PFSK-1 (cell line): ENCODE results near the gene SLC39A3.

Source experiments
- FOXP2 ChIP-seq: optimal IDR thresholded peaks from 2 replicates; pipeline ENCODE3; 2011; ENCODE audit warnings: borderline replicate concordance, control low read depth, inconsistent platforms; ENCODE audit not compliant: insufficient read depth; ENCODE audit errors: extremely low read length, extremely low read depth
- POLR2AphosphoS5 ChIP-seq: IDR thresholded peaks from 2 replicates; pipeline ENCODE4 v1.6.1; 2012; ENCODE audit warnings: low read depth, mild to moderate bottlenecking, control low read depth, low read length, moderate library complexity
- REST ChIP-seq, 2 experiments: IDR thresholded peaks; 2 replicates each; pipeline versions ENCODE4 v1.6.1 to v1.8.0; 2011 to 2012; ENCODE audit warnings: low read depth in 2 of 2, low read length in 2 of 2, control low read depth in 1 of 2, inconsistent platforms in 1 of 2, mild to moderate bottlenecking in 1 of 2, moderate library complexity in 1 of 2; ENCODE audit not compliant: insufficient read depth in 1 of 2
- SIN3A ChIP-seq: IDR thresholded peaks from 2 replicates; pipeline ENCODE4 v1.6.1; 2012; ENCODE audit warnings: mild to moderate bottlenecking, low read length, moderate library complexity, borderline replicate concordance; ENCODE audit not compliant: insufficient read depth
- TAF1 ChIP-seq: IDR thresholded peaks from 2 replicates; pipeline ENCODE4 v1.6.1; 2012; ENCODE audit warnings: low read length, control low read depth, borderline replicate concordance; ENCODE audit not compliant: insufficient read depth

SLC39A3 gene

GRCh38 chr19:2747349-2747748, 7.5 kb upstream of the SLC39A3 start:
- no peak for TF ChIP-seq FOXP2
- TF ChIP-seq TAF1: no peak
- no peak for TF ChIP-seq POLR2AphosphoS5

GRCh38 chr19:2744113-2744512, 4.3 kb upstream of the SLC39A3 start:
- TF ChIP-seq SIN3A: no peak
- no peak for TF ChIP-seq FOXP2
- no peak for TF ChIP-seq POLR2AphosphoS5
- TF ChIP-seq REST (IDR thresholded peaks at IDR 0.05; ENCODE audit: insufficient read depth in 1 of 2, low read depth in 2 of 2, low read length in 2 of 2): no peak
- TF ChIP-seq TAF1: no peak

GRCh38 chr19:2743099-2743498, 3.3 kb upstream of the SLC39A3 start:
- no peak for TF ChIP-seq REST (IDR thresholded peaks at IDR 0.05; ENCODE audit: insufficient read depth in 1 of 2, low read depth in 2 of 2, low read length in 2 of 2)
- TF ChIP-seq SIN3A: no peak
- TF ChIP-seq POLR2AphosphoS5: no peak
- TF ChIP-seq TAF1: no peak
- TF ChIP-seq FOXP2: no peak

GRCh38 chr19:2740314-2740656, 468 bp upstream of the SLC39A3 start:
- TF ChIP-seq TAF1 (no peak), FOXP2 (no peak), SIN3A (no peak), REST (IDR thresholded peaks at IDR 0.05; ENCODE audit: insufficient read depth in 1 of 2, low read depth in 2 of 2, low read length in 2 of 2) (no peak), POLR2AphosphoS5 (no peak)

- TF ChIP-seq FOXP2 (no peak), POLR2AphosphoS5 (no peak), REST (IDR thresholded peaks at IDR 0.05; ENCODE audit: insufficient read depth in 1 of 2, low read depth in 2 of 2, low read length in 2 of 2) (no peak), SIN3A (no peak), TAF1 (no peak)
Measured at GRCh38 chr19:2736550-2737190, 3.1 kb downstream of the SLC39A3 start.
